ENCODE data around the gene TMEM132C. TPM values are rescaled to one million over a fixed set of nuclear protein-coding genes. Genes with fewer than 3 reads are reported as not detected.

TMEM132C gene
- total and polyA plus RNA-seq, 2 of the 13 experiments (the other 11 are each of a cell fraction or from before 2014, with no cell fraction given): not detected

DNA sequence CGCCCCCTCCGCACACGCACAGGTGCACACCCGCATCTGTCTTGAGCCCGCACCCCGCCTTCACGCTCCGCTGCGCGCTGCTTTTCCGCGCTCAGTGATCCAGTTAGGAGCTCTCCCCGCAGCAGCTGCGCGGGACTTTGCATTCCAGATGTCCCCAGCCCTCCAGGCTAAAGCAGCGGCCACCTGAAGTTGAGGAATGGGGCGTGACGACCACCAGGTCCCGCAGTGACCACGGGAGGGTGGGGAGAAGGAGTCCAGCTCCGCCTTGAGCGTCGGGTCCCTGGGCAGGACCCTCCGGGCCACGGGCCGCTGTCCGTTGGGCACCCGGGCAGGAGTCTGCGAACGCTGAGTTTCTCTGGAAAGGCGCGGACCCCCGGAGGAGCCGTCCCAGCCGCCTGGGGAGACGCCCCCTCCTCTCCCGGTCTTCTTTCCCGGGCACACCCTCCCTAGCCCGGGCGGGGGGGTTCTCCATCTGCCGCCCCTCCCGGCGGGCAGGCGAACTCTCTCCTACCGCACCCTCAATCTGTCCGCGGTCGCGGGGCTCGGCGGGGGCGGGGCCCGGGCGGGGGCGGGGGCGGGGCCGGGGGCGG lies 334 bp upstream of the TMEM132C start:
- Histone ChIP-seq H3K4me1 (ENCODE audit: insufficient read depth, low read length) (no peaks in the 10 kb centered on the region), H3K36me3 (replicated peaks in 1 of 2; ENCODE audit: control insufficient read depth in 1 of 2, insufficient read depth in 2 of 2, low read length in 2 of 2) (no peaks in the 10 kb centered on the region), H3K9me3 (ENCODE audit: low read length) (peaks cover 5% of the 10 kb centered on the region; the same call in 1 of the 2 replicates), H3K4me3 (replicated peaks in 1 of 3; ENCODE audit: insufficient read depth in 1 of 3, low read depth in 2 of 3, low read length in 3 of 3) (no peak overlapping the region), H3K9ac (ENCODE audit: insufficient read depth, low read depth, low read length) (no peak overlapping the region), H4K20me1 (ENCODE audit: insufficient read depth, low read length) (no peaks in the 10 kb centered on the region), H2AFZ (ENCODE audit: low read length) (no peak overlapping the region), H3K27me3 (ENCODE audit: control insufficient read depth in 1 of 2, insufficient read depth in 2 of 2, low read length in 2 of 2) (peaks cover 0 to 21% of the 10 kb centered on the region in 2 experiments; a peak in 2 of 5 replicates), H3K79me2 (ENCODE audit: insufficient read depth, low read length) (no peaks in the 10 kb centered on the region), H3K4me2 (ENCODE audit: low read depth, low read length) (no peak overlapping the region), H3K27ac (ENCODE audit: extremely low read length, insufficient read depth, low read length) (no peak overlapping the region)
- DNase-seq (ENCODE audit: low spot score) (no peak), ATAC-seq (no peak; the same call in 2 of the 3 replicates), FAIRE-seq (no peak)
- in situ Hi-C loops (cut with HindIII; ENCODE audit: extremely low pct_ligation_motif_present, low pct_unique_long_range_greater_than_20kb) (no loop called here), intact Hi-C loops (cut with micrococcal nuclease; ENCODE audit: unreplicated experiment) (no loop called here)
- no peak for TF ChIP-seq XRCC5 (optimal IDR thresholded peaks at IDR 0.05; ENCODE audit: low read length)
- TF ChIP-seq ZNF557 (CRISPR knock-in tag; IDR thresholded peaks at IDR 0.05): no peak
- no peak for TF ChIP-seq ZNF543 (CRISPR knock-in tag; IDR thresholded peaks at IDR 0.05)
- no peak for TF ChIP-seq ZNF781 (CRISPR knock-in tag; IDR thresholded peaks at IDR 0.05; ENCODE audit: borderline replicate concordance, not compliant biosample characterization)
- TF ChIP-seq KLF16 (CRISPR knock-in tag; IDR thresholded peaks at IDR 0.05): no peak
- no peak for TF ChIP-seq TCF7 (IDR thresholded peaks at IDR 0.05; ENCODE audit: low read depth)
- no peak for TF ChIP-seq NFKB2 (CRISPR knock-in tag; IDR thresholded peaks at IDR 0.05; ENCODE audit: borderline replicate concordance)
- TF ChIP-seq, protein P1, sequence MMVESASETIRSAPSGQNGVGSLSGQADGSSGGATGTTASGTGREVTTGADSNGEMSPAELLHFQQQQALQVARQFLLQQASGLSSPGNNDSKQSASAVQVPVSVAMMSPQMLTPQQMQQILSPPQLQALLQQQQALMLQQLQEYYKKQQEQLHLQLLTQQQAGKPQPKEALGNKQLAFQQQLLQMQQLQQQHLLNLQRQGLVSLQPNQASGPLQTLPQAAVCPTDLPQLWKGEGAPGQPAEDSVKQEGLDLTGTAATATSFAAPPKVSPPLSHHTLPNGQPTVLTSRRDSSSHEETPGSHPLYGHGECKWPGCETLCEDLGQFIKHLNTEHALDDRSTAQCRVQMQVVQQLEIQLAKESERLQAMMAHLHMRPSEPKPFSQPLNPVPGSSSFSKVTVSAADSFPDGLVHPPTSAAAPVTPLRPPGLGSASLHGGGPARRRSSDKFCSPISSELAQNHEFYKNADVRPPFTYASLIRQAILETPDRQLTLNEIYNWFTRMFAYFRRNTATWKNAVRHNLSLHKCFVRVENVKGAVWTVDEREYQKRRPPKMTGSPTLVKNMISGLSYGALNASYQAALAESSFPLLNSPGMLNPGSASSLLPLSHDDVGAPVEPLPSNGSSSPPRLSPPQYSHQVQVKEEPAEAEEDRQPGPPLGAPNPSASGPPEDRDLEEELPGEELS (CRISPR knock-in tag; IDR thresholded peaks at IDR 0.05): no peak
- no peak for TF ChIP-seq MBNL3 (CRISPR knock-in tag; conservative IDR thresholded peaks at IDR 0.05)
- POLR2A ChIA-PET: no interaction called here
- 31% methylated on average over 30 of the region's 58 CpGs for WGBS (ENCODE audit: low lambda C conversion rate)
- CTCF ChIA-PET (ENCODE audit: low intra/inter-chr PET ratio, low total read pairs): no interaction called here
- no TSS peak for BruUV-seq (replicated peaks)
